ENCODE results near the gene TBC1D12.
"Not testable (repeated sequence)": the region's sequence is repeated elsewhere in the genome, so short reads cannot be mapped to it uniquely, and the experiment has no call there.

The TBC1D12 gene

DNA sequence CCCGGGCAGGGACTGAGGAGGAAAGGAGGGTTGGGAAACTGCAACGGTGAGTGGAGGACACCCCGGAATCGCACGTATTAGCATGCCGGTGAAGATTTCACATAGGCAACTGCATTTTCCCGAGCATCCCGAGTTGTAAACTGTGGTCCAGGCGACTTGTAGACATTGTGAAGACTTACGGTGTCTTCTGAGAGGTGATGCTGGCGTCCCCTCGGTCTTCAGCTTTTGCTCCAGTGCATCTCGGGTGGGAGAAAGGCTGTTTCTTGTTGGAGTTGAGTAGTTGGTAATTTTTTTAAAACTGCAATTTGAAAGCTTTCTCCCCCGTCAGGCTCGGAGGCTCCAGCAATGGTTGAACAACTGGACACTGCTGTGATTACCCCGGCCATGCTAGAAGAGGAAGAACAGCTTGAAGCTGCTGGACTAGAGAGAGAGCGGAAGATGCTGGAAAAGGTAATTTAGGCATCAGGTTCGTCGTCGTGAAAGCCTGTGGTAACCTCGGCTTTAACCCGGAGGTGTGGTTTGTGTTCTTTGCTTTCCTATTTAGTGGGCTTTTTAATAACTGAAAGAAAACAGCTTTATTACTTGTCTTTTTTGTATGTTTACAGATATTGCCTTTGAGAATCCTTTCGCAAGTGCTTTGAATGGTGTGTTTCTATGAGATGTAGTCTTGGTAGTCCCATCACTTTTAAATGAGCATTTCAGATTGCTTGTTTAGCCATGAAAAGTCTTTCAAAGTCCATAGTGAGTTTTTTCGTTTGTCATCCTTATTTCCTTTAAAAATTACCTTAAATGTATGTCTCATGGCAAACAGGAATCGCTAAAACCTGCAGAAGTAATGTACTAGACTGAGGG, 143.9 kb downstream of the TBC1D12 start:
- DNase-seq, result peak; percentile 3 to 25 (median 20)

DNA sequence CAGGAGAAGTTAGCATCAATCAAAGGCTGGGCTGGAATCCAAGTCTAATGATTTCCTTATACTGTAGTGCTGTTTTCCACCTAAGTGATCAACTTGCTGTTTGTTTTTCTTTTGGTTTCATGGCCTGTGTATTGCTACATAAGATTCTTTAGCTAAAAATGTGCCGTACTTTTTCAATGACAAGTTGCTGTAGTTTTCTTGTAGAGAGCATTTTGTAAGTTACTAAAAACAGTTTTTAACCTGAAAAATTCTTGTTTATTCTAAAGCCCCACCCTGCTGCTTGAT, 144.5 kb downstream of the TBC1D12 start:
- no peak for DNase-seq

DNA sequence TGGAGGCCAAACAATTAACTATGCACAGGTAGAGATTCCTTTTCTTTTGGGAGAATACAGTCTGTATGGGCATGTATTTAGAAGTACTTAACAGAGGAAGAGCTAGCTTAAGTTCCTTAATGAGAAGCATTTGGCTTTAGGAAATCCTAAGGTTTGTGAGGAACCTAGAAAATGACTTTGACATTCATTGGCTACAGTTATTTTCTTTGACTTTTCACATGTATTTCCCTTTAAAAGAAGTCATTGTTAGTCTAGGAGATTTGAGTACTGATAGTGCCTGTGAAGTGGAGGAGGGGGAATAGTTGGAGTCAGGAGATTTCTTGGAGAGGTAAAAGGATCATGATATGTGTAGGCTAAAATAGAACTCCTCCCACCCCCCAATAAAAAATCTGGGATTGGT, 146.9 kb downstream of the TBC1D12 start:
- no peak for DNase-seq

DNA sequence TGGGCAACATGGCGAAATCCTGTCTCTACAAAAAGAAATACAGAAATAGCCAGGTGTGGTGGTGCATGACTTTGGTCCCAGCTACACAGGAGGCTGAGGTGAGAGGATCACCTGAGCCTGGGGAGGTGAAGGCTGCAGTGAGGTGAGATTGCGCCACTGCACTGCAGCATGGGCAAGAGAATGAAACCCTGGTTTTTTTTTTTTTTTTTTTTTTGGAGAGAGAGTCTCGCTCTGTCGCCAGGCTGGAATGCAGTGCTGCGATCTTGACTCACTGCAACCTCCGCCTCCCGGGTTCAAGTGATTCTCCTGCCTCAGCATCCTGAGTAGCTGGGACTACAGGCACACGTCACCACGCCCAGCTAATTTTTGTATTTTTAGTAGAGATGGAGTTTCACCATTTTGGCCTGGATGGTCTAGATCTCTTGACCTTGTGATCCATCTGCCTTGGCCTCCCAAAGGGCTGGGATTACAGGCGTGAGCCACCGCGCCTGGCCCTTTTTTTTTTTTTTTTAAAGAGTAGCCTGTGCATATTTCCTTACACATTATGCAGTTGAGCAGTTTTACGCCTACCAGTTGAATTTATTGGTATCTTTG, 165.5 kb downstream of the TBC1D12 start:
- DNase-seq, result not testable (repeated sequence)

DNA sequence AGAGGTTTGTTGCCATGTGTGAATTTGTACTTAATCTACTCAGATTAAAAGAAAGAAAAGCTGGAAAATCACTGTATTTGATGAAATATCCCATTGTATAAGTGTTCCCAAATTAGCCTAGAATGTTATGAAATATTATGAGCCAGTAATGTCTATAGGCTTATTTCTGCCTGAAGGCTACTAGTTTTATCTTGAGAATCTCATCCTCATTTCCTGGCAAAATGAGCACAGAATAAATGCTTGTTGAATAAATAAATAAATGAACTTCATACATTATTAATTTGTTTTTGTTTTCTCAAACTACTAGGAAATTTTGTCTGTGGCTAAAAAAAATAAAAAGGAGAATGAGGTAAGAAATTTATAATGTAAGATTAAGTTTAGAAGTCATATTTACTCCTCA, 168.7 kb downstream of the TBC1D12 start:
- DNase-seq, result no peak

DNA sequence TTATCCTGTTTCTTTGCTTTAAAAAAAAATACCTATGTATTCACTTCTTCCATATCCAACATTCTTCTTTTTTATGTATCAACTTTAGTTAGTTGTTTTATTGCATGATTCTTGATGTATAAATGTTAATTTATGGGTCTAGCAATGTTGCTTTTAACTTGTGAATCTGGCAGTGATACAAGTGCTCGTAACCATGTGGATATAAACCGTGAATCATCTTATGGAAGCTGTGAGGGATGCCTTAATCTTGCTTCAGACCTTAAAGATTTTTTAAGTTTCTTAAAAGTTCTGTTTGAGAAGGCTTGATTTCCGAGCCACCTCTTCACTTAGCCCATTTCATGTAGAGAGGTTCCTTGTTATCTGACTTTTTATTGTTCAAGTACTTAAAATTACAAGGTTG, 169.2 kb downstream of the TBC1D12 start:
- DNase-seq, result no peak

DNA sequence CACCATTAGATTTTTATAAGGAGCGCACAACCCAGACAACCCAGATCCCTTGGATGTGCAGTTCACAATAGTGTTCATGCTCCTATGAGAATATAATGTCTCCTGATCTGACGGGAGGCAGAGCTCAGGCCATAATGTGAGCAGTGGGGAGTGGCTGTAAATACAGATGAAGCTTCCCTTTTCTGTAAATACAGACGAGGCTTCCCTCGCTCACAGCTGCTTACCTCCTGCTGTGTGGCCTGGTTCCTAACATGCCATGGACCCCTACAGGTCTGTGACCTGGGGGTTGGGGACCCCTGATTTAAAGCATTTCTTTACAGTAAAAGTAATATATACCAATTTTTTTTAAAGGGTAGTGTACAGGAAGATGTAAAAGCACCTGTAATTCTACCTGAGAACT, 176.4 kb downstream of the TBC1D12 start:
- no peak for DNase-seq

DNA sequence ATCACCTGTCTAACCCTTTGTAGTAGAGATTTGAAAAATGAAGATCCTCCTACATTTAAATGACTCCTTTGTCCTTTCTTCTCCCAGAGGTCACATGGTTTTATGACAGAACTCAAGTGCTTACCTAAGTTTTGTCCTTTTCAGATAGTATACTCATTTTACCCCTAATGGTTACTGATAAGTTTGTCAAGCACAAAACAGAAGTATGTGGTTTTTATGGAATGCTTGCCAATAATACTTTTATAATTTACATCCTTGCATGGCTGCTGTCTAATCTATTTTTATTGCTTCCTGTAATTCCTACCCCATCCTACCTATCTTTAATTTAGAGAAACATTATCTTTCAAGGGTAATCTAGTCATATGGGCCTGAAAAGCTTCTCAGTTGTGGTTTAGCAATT, 180.8 kb downstream of the TBC1D12 start:
- no peak for DNase-seq
